ENCODE measurements around the gene IKZF3.
A peak's percentile ranks its signal among the peaks of the same experiment; 100 is the strongest.

The IKZF3 gene

GRCh38 chr17:39738983-39739884 is 124.9 kb downstream of the IKZF3 start:
- Histone ChIP-seq H2AFZ (ENCODE audit: low read depth, low read length) (peak overlapping the region; percentile 52), H3K9ac (ENCODE audit: low read length) (peak overlapping the region; percentile 53), H4K20me1 (ENCODE audit: insufficient read depth, low read length) (no peaks in the 10 kb centered on the region), H3K9me3 (ENCODE audit: insufficient read depth, low read length) (no peaks in the 10 kb centered on the region), H3K79me2 (ENCODE audit: low read length) (no peaks in the 10 kb centered on the region), H3K27ac (ENCODE audit: low read length) (no peak overlapping the region), H3K36me3 (replicated peaks; ENCODE audit: low read depth, low read length) (no peaks in the 10 kb centered on the region), H3K4me1 (ENCODE audit: low read length) (peaks cover 29% of the 10 kb centered on the region), H3K4me3 (ENCODE audit: low read length) (peak overlapping the region; percentile 79), H3K27me3 (ENCODE audit: low read depth, low read length) (peaks cover 14% of the 10 kb centered on the region), H3K4me2 (ENCODE audit: low read length) (peak overlapping the region; percentile 87)
- no peak for TF ChIP-seq EZH2phosphoT487 (IDR thresholded peaks at IDR 0.05; ENCODE audit: low read depth)
- no peak for TF ChIP-seq CTCF (IDR thresholded peaks at IDR 0.05; ENCODE audit: low read depth, low read length)

- no peak for TF ChIP-seq CTCF (IDR thresholded peaks at IDR 0.05; ENCODE audit: low read depth, low read length)
- TF ChIP-seq EZH2phosphoT487 (IDR thresholded peaks at IDR 0.05; ENCODE audit: low read depth): no peak
- no peak overlapping the region for H3K27ac ChIP-seq (ENCODE audit: low read length)
- H3K4me1 ChIP-seq (ENCODE audit: low read length): peaks cover 29% of the 10 kb centered on the region
- H3K36me3 ChIP-seq (replicated peaks; ENCODE audit: low read depth, low read length): no peaks in the 10 kb centered on the region
- no peaks in the 10 kb centered on the region for H4K20me1 ChIP-seq (ENCODE audit: insufficient read depth, low read length)
- H3K4me3 ChIP-seq (ENCODE audit: low read length): peak overlapping the region; percentile 79
- H2AFZ ChIP-seq (ENCODE audit: low read depth, low read length): peak overlapping the region; percentile 52
- H3K9ac ChIP-seq (ENCODE audit: low read length): peak overlapping the region; percentile 53
- H3K79me2 ChIP-seq (ENCODE audit: low read length): no peaks in the 10 kb centered on the region
- peak overlapping the region; percentile 87 for H3K4me2 ChIP-seq (ENCODE audit: low read length)
- H3K27me3 ChIP-seq (ENCODE audit: low read depth, low read length): peaks cover 14% of the 10 kb centered on the region
- H3K9me3 ChIP-seq (ENCODE audit: insufficient read depth, low read length): no peaks in the 10 kb centered on the region
Measured at GRCh38 chr17:39738568-39738901, 125.6 kb downstream of the IKZF3 start.

- TF ChIP-seq CTCF (IDR thresholded peaks at IDR 0.05; ENCODE audit: low read depth, low read length) (no peak), EZH2phosphoT487 (IDR thresholded peaks at IDR 0.05; ENCODE audit: low read depth) (no peak)
- no peak within 1 kb of the TSS for H3K27ac ChIP-seq (ENCODE audit: low read length)
- no peaks in the 10 kb centered on the region for H4K20me1 ChIP-seq (ENCODE audit: insufficient read depth, low read length)
- peak within 1 kb of the TSS; percentile 53 for H3K9ac ChIP-seq (ENCODE audit: low read length)
- H3K9me3 ChIP-seq (ENCODE audit: insufficient read depth, low read length): no peaks in the 10 kb centered on the region
- H3K4me1 ChIP-seq (ENCODE audit: low read length): peaks cover 29% of the 10 kb centered on the region
- H3K4me3 ChIP-seq (ENCODE audit: low read length): peak within 1 kb of the TSS; percentile 79
- peak within 1 kb of the TSS; percentile 78 for H2AFZ ChIP-seq (ENCODE audit: low read depth, low read length)
- H3K27me3 ChIP-seq (ENCODE audit: low read depth, low read length): peaks cover 14% of the 10 kb centered on the region
- peak within 1 kb of the TSS; percentile 87 for H3K4me2 ChIP-seq (ENCODE audit: low read length)
- no peaks in the 10 kb centered on the region for H3K79me2 ChIP-seq (ENCODE audit: low read length)
- no peaks in the 10 kb centered on the region for H3K36me3 ChIP-seq (replicated peaks; ENCODE audit: low read depth, low read length)
Measured at GRCh38 chr17:39737760-39738567, 126.1 kb downstream of the IKZF3 start, which contains the start of gene GRB7. TSS of gene GRB7 (plus strand) at chr17:39737938. CDS start at chr17:39742302, 4,364 bp downstream.
